ENCODE results near the gene AP2A2.

AP2A2 gene

DNA sequence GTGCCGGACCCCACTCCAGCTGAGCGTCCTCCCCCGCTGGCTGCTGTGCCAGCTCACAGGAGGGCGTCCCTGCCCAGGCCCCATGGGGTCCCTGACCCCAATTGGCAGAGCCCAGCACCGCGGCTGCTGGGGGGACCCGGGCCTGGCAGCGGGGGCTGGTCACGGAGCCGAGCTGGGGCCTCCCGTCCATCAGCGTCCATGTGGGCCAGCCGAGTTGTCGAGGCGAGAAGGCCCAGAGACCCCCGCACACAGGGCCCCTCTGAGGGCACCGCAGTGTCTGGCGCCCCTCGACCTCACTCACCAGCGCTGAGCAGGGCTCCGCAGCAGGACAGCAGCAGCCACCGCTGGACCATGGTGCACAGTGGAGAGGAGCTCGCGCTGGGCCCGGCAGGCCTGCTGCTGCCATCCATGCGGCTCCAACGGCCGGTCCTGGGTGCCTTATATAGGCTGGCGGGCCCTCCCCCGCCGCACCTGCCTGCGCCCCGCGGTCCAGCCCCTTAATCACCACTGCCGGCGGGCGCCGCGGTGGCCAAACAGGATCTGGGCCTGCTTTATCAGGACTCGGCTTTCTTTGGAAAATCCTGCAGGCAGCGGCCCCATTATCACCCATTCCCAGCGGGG is 110.7 kb downstream of the AP2A2 start, which contains the start of gene MUC6:
Gene MUC6 (minus strand): TSS at position 416 of the 621 bp plus-strand sequence. CDS start 63 bp downstream, at position 353.
- H3K36me3 ChIP-seq (ENCODE audit: control insufficient read depth in 5 of 5, insufficient read depth in 5 of 5, low read length in 5 of 5): peaks cover 0 to 5% (median 0%) of the 10 kb centered on the region in 5 donors
- no peaks in the 10 kb centered on the region for H3K4me1 ChIP-seq (ENCODE audit: control insufficient read depth in 5 of 5, insufficient read depth in 5 of 5, low read length in 5 of 5)
- H3K9ac ChIP-seq (ENCODE audit: low read length in 5 of 5): no peak within 1 kb of the TSS
- peaks cover 10 to 34% (median 11%) of the 10 kb centered on the region in 5 donors for H3K27me3 ChIP-seq (ENCODE audit: control insufficient read depth in 5 of 5, insufficient read depth in 4 of 5, low read length in 5 of 5)
- H3K27ac ChIP-seq (ENCODE audit: low read depth, low read length): no peak within 1 kb of the TSS
- H3K4me3 ChIP-seq (ENCODE audit: low read depth in 1 of 5, low read length in 5 of 5): no peak within 1 kb of the TSS
- H3K9me3 ChIP-seq (ENCODE audit: control insufficient read depth in 5 of 5, low read length in 5 of 5): no peaks in the 10 kb centered on the region

DNA sequence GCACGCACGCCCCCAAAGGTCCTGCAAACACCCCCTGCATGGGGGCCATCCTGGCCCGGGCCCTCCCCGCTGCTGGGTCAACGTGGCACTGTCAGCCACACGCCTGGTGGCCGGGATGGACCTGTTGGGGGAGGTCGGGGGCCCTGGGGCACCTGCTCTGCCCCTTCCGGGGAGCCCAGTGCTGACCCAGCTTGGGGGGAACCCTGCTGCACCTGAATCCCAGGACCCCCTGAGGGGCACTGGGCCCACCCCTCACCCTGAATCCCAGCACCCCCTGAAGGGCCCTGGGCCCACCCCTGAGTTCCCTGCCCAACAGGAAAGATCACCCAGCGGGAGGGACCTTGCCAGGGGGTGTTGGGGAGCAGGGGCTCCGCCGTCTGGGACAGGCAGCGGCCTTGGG is 111.3 kb downstream of the AP2A2 start:
- H3K4me1 ChIP-seq (ENCODE audit: control insufficient read depth in 5 of 5, insufficient read depth in 5 of 5, low read length in 5 of 5): no peaks in the 10 kb centered on the region
- H3K4me3 ChIP-seq (ENCODE audit: low read depth in 1 of 5, low read length in 5 of 5): no peak overlapping the region
- H3K36me3 ChIP-seq (ENCODE audit: control insufficient read depth in 5 of 5, insufficient read depth in 5 of 5, low read length in 5 of 5): peaks cover 0 to 5% (median 0%) of the 10 kb centered on the region in 5 donors
- H3K27ac ChIP-seq (ENCODE audit: low read depth, low read length): no peak overlapping the region
- H3K9ac ChIP-seq (ENCODE audit: low read length in 5 of 5): no peak overlapping the region
- H3K27me3 ChIP-seq (ENCODE audit: control insufficient read depth in 5 of 5, insufficient read depth in 4 of 5, low read length in 5 of 5): peaks cover 10 to 39% (median 16%) of the 10 kb centered on the region in 5 donors
- no peaks in the 10 kb centered on the region for H3K9me3 ChIP-seq (ENCODE audit: control insufficient read depth in 5 of 5, low read length in 5 of 5)

DNA sequence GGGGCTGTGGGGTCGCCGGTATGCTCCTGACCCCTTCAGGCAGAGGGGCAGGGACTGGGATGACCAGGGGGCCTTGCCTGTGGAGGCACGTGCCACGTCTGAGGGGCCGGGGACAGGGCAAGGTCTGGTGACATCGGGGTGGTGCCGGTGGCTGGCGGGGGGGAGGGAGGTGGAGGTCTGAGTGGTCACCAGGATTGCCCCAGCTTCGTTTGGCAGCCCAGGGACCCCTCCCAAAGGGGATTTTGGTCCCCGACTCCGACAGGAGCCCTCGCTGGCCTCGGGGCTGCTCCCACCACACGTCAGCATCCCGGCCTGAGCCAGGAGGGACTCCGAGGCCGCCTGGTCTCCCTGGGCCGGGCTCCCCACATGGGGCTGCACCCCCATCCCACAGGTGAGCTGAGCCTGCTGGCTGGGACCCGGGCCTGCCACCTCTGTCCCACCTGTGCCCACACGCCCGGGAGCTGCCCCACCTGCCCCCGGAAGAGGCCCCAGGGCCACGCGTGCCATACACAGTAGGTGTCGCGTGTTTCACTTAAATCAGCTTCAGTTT is 111.9 kb downstream of the AP2A2 start:
- Histone ChIP-seq H3K36me3 (ENCODE audit: control insufficient read depth in 5 of 5, insufficient read depth in 5 of 5, low read length in 5 of 5) (no peaks in the 10 kb centered on the region), H3K4me3 (ENCODE audit: low read depth in 1 of 5, low read length in 5 of 5) (no peak overlapping the region), H3K9ac (ENCODE audit: low read length in 5 of 5) (no peak overlapping the region), H3K9me3 (ENCODE audit: control insufficient read depth in 5 of 5, low read length in 5 of 5) (no peaks in the 10 kb centered on the region), H3K27me3 (ENCODE audit: control insufficient read depth in 5 of 5, insufficient read depth in 4 of 5, low read length in 5 of 5) (peaks cover 10 to 39% (median 17%) of the 10 kb centered on the region in 5 donors), H3K4me1 (ENCODE audit: control insufficient read depth in 5 of 5, insufficient read depth in 5 of 5, low read length in 5 of 5) (no peaks in the 10 kb centered on the region), H3K27ac (ENCODE audit: low read depth, low read length) (no peak overlapping the region)

DNA sequence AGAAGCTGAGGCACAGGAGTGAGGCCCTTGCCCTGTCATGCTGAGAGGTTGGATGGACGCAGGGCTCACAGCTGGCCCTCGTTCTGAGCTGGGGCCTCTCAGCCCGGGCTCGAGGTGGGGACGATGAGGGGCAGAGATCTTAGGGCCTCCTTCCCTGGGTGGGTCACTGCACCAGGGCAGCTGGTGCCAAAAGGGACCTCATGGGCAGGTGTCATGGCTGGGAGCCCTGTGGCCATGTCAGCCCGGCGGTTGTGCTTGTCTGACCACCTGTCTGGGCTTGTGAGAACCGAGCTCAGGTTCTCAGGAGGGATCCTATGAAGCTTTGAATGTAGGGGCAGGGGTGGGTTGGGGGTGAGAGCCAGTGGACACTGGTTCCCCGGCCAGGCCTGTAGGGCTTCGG is 112.7 kb downstream of the AP2A2 start:
- Histone ChIP-seq H3K9ac (ENCODE audit: low read length in 5 of 5) (no peak overlapping the region), H3K9me3 (ENCODE audit: control insufficient read depth in 5 of 5, low read length in 5 of 5) (no peaks in the 10 kb centered on the region), H3K36me3 (ENCODE audit: control insufficient read depth in 5 of 5, insufficient read depth in 5 of 5, low read length in 5 of 5) (no peaks in the 10 kb centered on the region), H3K27ac (ENCODE audit: low read depth, low read length) (no peak overlapping the region), H3K27me3 (ENCODE audit: control insufficient read depth in 5 of 5, insufficient read depth in 4 of 5, low read length in 5 of 5) (peaks cover 10 to 39% (median 23%) of the 10 kb centered on the region in 5 donors), H3K4me3 (ENCODE audit: low read depth in 1 of 5, low read length in 5 of 5) (no peak overlapping the region), H3K4me1 (ENCODE audit: control insufficient read depth in 5 of 5, insufficient read depth in 5 of 5, low read length in 5 of 5) (no peaks in the 10 kb centered on the region)

DNA sequence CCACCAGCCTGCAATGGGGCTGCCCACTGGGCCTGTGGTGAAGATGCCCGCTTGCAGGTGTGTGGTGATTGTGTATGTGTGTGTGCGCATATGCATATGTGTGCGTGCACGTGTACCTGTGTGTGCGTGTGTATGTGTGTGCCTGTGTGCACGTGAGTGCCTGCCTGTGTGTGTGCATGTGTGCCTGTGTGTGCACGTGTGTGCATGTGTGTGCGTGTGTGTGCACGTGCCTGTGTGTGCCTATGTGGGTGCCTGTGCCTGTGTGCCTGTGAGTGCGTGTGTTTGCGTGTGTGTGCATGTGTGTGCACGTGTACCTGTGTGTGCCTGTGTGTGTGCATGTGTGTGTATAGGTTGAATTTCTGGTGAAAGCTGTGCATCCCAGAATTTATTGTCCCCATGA is 113.3 kb downstream of the AP2A2 start:
- Histone ChIP-seq H3K27me3 (ENCODE audit: control insufficient read depth in 5 of 5, insufficient read depth in 4 of 5, low read length in 5 of 5) (peaks cover 10 to 37% (median 26%) of the 10 kb centered on the region in 5 donors), H3K9me3 (ENCODE audit: control insufficient read depth in 5 of 5, low read length in 5 of 5) (no peaks in the 10 kb centered on the region)

DNA sequence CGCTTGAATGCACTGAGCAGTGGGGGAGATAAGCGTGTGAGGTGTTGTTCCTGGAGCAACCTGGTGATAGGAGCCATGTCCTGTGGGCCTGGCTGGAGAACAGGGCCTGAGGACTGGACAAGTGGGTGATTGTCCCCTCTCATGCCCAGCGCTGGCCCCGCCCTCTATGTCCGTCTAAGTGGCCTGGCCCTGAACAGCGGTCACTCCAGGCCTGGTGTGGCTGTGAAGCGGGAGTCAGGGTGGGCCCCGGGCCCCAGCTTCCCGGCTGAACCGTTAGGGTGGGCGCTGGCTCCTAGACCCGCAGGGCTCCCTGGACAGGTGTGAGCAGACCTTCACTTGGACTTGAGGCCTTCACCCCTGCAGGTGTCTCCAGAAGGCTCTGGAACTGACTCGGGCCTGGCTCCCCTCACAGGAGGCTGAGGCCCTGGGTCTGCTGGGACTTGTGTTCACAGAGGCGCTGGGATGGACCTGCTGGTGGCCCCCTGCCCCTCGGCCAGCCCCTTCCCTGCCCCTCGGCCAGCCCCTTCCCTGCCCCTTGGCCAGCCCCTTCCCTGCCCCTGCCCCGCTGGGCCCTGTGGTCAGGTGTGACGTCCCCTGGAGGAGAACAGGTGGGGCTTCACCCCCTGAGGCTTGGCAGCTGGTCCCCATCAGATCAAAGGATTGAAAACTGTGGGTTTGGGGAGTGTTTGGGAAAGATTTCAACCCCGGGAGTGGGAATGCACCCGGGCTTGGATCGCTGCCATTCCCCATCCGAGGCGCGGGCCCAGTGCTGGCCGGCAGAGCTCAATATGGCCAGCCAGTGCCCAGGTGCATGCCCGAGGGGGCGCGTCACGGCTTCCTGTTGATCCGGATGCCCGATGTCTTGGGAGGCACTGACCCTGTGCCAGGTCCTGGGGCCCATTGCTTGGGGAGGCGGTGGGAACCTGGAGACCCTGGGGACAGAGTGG is 114.1 kb downstream of the AP2A2 start:
- H3K27me3 ChIP-seq (ENCODE audit: control insufficient read depth in 5 of 5, insufficient read depth in 4 of 5, low read length in 5 of 5): peaks cover 10 to 33% (median 26%) of the 10 kb centered on the region in 5 donors
- H3K9me3 ChIP-seq (ENCODE audit: control insufficient read depth in 5 of 5, low read length in 5 of 5): peaks cover 0 to under 1% (median 0%) of the 10 kb centered on the region in 5 donors
- H3K36me3 ChIP-seq (ENCODE audit: control insufficient read depth in 5 of 5, insufficient read depth in 5 of 5, low read length in 5 of 5): no peaks in the 10 kb centered on the region
- no peak overlapping the region for H3K4me3 ChIP-seq (ENCODE audit: low read depth in 1 of 5, low read length in 5 of 5)
- no peaks in the 10 kb centered on the region for H3K4me1 ChIP-seq (ENCODE audit: control insufficient read depth in 5 of 5, insufficient read depth in 5 of 5, low read length in 5 of 5)
- no peak overlapping the region for H3K27ac ChIP-seq (ENCODE audit: low read depth, low read length)
- H3K9ac ChIP-seq (ENCODE audit: low read length in 5 of 5): no peak overlapping the region

More for the DNA sequence above, 113.3 kb downstream of the AP2A2 start:
- no peak overlapping the region for H3K9ac ChIP-seq (ENCODE audit: low read length in 5 of 5)
- no peak overlapping the region for H3K27ac ChIP-seq (ENCODE audit: low read depth, low read length)
- H3K4me3 ChIP-seq (ENCODE audit: low read depth in 1 of 5, low read length in 5 of 5): no peak overlapping the region
- no peaks in the 10 kb centered on the region for H3K36me3 ChIP-seq (ENCODE audit: control insufficient read depth in 5 of 5, insufficient read depth in 5 of 5, low read length in 5 of 5)
- H3K4me1 ChIP-seq (ENCODE audit: control insufficient read depth in 5 of 5, insufficient read depth in 5 of 5, low read length in 5 of 5): no peaks in the 10 kb centered on the region

DNA sequence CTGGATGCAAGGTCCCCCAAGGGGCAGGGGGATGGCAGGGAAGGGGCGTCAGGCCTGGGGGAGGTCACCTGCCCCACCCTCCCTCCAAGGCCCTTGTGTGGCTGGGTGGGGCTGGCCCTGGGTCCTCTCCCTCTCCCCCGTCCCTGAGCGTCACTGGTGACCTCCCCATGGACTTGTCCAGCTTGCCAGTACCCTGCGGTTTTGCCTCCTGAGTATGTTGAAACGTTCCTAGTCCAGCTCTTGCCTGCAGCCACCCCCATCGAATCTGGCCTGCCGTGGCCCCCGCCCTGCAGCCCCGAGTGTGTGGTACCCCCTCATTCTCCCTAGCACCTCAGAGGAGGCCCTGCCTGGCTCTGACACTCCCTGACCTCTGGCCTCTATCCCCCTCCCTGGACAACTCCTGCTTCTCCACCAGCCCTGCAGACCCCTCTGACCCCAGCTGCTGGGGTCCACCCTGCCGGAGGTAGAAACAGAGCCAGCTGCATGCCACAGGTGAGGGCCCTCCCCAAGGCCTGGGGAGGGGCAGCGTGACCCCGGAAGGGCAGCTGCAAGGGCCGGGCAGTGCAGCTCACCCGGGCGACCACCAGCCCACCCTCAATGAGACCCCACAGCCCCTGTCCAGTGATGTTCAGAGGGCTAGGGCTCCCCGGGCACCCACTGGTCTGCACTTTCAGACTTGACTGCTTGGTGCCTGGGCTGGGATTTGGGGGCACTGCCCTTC is 114.9 kb downstream of the AP2A2 start:
- Histone ChIP-seq H3K4me1 (ENCODE audit: control insufficient read depth in 5 of 5, insufficient read depth in 5 of 5, low read length in 5 of 5) (no peaks in the 10 kb centered on the region), H3K36me3 (ENCODE audit: control insufficient read depth in 5 of 5, insufficient read depth in 5 of 5, low read length in 5 of 5) (no peaks in the 10 kb centered on the region), H3K27ac (ENCODE audit: low read depth, low read length) (no peak overlapping the region), H3K27me3 (ENCODE audit: control insufficient read depth in 5 of 5, insufficient read depth in 4 of 5, low read length in 5 of 5) (peaks cover 10 to 33% (median 26%) of the 10 kb centered on the region in 5 donors), H3K4me3 (ENCODE audit: low read depth in 1 of 5, low read length in 5 of 5) (no peak overlapping the region), H3K9me3 (ENCODE audit: control insufficient read depth in 5 of 5, low read length in 5 of 5) (peaks cover 0 to 4% (median 0%) of the 10 kb centered on the region in 5 donors), H3K9ac (ENCODE audit: low read length in 5 of 5) (no peak overlapping the region)

DNA sequence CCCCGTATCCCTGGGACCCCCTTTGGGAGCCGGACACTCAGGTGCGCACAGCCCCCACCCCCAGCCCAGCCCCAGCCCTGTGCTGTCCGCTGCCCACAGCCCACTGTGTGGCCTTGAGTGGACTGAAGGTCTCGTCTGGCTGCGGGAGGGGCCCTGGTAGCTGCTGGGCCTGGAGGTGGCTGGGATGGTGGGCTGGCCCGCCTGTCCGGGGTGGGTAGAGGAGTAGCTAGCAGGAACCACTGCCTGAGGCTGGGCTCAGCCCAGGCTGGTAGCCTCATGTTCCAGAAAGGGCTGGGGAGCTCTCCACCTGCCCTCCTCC is 115.4 kb downstream of the AP2A2 start:
- Histone ChIP-seq H3K27me3 (ENCODE audit: control insufficient read depth in 5 of 5, insufficient read depth in 4 of 5, low read length in 5 of 5) (peaks cover 8 to 27% (median 24%) of the 10 kb centered on the region in 5 donors), H3K36me3 (ENCODE audit: control insufficient read depth in 5 of 5, insufficient read depth in 5 of 5, low read length in 5 of 5) (no peaks in the 10 kb centered on the region), H3K27ac (ENCODE audit: low read depth, low read length) (no peak overlapping the region), H3K4me3 (ENCODE audit: low read depth in 1 of 5, low read length in 5 of 5) (no peak overlapping the region), H3K9me3 (ENCODE audit: control insufficient read depth in 5 of 5, low read length in 5 of 5) (peaks cover 0 to 4% (median 0%) of the 10 kb centered on the region in 5 donors), H3K4me1 (ENCODE audit: control insufficient read depth in 5 of 5, insufficient read depth in 5 of 5, low read length in 5 of 5) (no peaks in the 10 kb centered on the region), H3K9ac (ENCODE audit: low read length in 5 of 5) (no peak overlapping the region)

DNA sequence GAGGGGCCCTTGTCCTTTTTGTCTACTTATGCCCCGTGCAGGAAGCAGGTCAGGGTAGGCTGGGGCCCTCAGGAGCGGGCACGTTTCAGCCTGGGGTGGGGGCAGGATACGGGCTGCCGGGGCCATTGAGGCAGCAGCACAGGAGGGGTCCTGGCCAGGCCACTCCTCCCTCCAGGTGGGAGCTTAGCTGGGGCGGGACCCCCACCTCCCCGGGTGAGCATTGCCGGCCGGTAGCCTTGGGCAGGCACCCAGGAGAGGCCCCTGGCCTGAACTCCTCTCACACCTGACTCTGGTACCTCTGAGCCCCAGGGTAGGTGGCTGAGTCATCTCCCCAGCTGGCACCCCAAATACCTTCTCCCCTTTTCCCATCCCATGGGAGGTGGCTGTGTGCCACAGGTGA is 115.8 kb downstream of the AP2A2 start:
- H3K9me3 ChIP-seq (ENCODE audit: control insufficient read depth in 5 of 5, low read length in 5 of 5): peaks cover 0 to 4% (median 0%) of the 10 kb centered on the region in 5 donors
- no peaks in the 10 kb centered on the region for H3K4me1 ChIP-seq (ENCODE audit: control insufficient read depth in 5 of 5, insufficient read depth in 5 of 5, low read length in 5 of 5)
- H3K4me3 ChIP-seq (ENCODE audit: low read depth in 1 of 5, low read length in 5 of 5): no peak overlapping the region
- no peaks in the 10 kb centered on the region for H3K36me3 ChIP-seq (ENCODE audit: control insufficient read depth in 5 of 5, insufficient read depth in 5 of 5, low read length in 5 of 5)
- no peak overlapping the region for H3K9ac ChIP-seq (ENCODE audit: low read length in 5 of 5)
- no peak overlapping the region for H3K27ac ChIP-seq (ENCODE audit: low read depth, low read length)
- H3K27me3 ChIP-seq (ENCODE audit: control insufficient read depth in 5 of 5, insufficient read depth in 4 of 5, low read length in 5 of 5): peaks cover 4 to 25% (median 23%) of the 10 kb centered on the region in 5 donors

All from subcutaneous abdominal adipose tissue (tissue), 5 donors.